ENCODE measurements around the gene EHMT2.
"Not testable (repeated sequence)": the region's sequence is repeated elsewhere in the genome, so short reads cannot be mapped to it uniquely, and the experiment has no call there.

The EHMT2 gene

DNA sequence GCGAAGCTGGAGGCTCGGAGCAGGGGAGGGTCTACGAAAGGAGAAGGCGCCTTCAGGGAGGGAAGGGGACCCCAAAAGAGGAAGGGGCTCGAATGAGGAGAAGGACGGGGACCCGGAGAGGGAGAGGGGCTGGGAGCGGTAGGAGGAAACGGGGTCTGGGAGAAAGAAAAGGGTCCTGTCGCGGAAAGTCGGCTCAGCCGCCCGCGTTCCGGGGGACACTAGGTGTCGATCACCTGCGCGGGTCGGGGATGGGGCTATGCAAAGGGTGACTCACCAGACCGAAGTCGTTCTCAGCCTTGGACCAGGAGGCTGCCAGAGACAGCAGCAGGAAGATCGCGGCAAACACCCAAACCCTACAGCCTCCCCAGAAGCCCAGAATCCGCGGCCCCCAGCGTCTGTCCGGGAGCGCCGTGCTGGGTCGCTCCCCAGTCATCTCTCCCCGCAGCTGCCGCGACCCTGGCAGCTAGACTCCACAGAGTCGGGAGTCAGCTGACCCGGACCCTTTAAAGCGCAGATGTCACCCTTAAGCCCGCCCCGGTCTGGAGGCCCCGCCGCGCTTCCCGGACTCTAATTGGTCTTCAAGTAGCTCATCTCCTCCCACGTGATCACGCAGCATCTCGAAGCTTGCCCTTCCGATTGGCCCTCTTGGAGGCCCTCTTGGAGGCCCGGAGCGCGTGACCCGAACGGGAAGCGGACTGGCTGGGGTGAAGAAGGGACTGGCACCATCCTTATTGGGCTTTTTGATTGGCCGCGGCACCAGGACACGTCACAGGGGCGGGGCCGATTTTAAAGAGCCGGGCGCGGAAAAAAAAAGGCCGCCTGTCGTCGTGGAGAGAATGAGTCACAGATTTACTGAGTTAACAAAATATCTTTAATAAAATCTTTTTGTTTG, 34.9 kb downstream of the EHMT2 start, which contains the start of gene NEU1:
TSS of gene NEU1 (minus strand) at position 478 of the 892 bp plus-strand sequence. CDS start at position 433, 45 bp downstream.
- TF ChIP-seq, protein P1, sequence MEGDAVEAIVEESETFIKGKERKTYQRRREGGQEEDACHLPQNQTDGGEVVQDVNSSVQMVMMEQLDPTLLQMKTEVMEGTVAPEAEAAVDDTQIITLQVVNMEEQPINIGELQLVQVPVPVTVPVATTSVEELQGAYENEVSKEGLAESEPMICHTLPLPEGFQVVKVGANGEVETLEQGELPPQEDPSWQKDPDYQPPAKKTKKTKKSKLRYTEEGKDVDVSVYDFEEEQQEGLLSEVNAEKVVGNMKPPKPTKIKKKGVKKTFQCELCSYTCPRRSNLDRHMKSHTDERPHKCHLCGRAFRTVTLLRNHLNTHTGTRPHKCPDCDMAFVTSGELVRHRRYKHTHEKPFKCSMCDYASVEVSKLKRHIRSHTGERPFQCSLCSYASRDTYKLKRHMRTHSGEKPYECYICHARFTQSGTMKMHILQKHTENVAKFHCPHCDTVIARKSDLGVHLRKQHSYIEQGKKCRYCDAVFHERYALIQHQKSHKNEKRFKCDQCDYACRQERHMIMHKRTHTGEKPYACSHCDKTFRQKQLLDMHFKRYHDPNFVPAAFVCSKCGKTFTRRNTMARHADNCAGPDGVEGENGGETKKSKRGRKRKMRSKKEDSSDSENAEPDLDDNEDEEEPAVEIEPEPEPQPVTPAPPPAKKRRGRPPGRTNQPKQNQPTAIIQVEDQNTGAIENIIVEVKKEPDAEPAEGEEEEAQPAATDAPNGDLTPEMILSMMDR (conservative IDR thresholded peaks at IDR 0.05; ENCODE audit: low read length) = no peak
- DNase-seq (ENCODE audit: low read depth) = peak; percentile 100
- H3K4me3 ChIP-seq (ENCODE audit: low read length) = peak within 1 kb of the TSS; percentile 92

DNA sequence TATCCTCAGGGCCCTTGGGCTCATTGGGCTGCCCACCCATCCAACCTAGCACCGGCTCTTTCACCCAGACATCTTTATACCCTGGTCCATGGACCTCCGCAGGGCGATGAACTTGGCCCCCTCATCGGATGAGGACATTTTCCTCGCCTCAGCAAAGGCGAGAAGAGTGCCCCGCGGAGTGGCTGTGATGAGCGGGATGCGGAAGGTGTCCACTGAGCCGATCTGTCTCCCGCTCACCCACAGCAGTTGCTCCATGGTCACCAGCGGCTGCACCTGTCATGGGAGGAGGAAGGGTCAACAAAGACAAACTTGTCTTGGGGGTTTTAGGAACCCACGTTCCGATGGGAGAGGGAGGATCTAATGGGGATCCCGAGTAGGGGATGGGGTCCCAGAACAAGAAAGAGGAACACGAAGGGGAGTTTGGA, 35.6 kb downstream of the EHMT2 start:
- no peak for DNase-seq (ENCODE audit: low read depth)
- TF ChIP-seq, protein P1 (conservative IDR thresholded peaks at IDR 0.05; ENCODE audit: low read length) = no peak
- H3K4me3 ChIP-seq (ENCODE audit: low read length) = peak overlapping the region; percentile 92

DNA sequence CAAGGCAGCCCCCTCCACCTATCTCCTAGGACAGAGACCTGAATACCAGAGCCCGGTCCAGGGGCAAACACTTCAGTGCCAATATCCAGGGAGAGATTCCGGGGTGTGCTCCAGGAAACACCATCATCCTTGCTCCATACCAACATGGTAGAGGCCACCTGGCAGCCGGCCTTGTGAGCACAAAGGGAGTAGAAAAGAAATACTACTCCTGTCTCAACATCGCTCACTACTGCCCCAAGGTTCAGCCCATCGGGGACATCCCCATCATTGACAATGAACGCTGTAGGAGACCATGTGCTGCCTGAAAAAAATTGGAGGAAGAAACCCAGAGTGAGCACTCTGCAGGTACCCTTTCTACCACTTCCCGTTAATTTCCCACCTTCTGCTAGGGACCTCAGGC, 36.3 kb downstream of the EHMT2 start:
- no peak overlapping the region for H3K4me3 ChIP-seq (ENCODE audit: low read length)
- no peak for DNase-seq (ENCODE audit: low read depth)
- TF ChIP-seq, protein P1 (conservative IDR thresholded peaks at IDR 0.05; ENCODE audit: low read length) = no peak

DNA sequence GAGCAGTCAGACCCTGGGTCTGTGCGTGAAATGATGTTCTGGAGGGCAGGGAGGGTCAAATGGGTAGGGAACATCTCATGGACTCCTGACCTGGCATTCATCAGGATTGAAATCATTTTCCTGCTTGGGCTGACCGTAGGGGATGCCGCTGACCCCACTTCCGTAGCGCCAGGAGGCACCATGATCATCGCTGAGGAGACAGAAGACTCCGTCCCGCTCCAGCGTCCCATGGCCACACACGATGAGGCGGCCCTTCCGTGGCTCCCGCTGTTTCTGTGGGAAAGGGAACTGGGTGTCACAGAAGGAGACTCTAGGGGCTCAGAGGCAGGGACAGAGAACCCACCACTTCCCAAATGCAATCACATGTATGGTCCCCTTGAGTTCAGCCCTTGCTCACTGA, 37.1 kb downstream of the EHMT2 start:
- TF ChIP-seq, protein P1 (conservative IDR thresholded peaks at IDR 0.05; ENCODE audit: low read length) = no peak
- no peak for DNase-seq (ENCODE audit: low read depth)
- H3K4me3 ChIP-seq (ENCODE audit: low read length) = no peak overlapping the region

DNA sequence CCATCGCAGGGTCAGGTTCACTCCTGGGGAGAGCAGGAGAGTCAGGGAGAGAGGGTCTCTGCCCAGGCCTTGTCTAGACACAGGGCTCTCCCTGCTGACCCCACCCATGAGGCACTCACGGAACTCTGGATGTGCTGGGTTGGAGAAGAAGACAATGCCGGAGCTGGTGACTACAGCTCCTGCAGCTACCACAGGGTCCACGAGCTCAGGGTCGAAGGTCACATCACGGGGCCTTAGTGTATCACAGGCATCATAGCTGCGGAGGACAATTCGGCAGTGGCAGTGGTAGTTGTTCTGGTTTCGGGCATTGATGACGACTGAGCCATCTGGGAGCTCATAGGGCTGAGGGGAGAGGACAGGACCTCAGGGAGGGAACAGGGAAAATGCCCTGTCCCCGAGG, 37.6 kb downstream of the EHMT2 start:
- no peak for DNase-seq (ENCODE audit: low read depth)
- H3K4me3 ChIP-seq (ENCODE audit: low read length) = no peak overlapping the region
- TF ChIP-seq, protein P1 (conservative IDR thresholded peaks at IDR 0.05; ENCODE audit: low read length) = no peak

DNA sequence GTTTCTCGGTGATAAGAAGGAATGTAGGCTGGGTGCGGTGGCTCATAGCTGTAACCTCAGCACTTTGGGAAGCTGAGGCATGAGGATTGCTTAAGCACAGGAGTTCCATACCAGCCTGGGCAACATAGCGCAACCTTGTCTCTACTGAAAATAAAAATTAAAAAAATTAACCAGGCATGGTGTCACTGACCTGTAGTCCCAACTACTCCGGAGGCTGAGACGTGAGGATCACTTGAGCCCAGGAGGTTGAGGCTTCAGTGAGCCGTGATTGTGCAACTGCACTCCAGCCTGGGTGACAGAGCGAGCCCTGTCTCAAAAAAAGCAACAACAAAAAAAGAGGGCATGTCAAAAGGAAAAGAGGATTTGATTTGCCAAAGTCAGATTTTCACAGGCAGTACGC, 38.8 kb downstream of the EHMT2 start:
- no peak for DNase-seq (ENCODE audit: low read depth)
- TF ChIP-seq, protein P1 (conservative IDR thresholded peaks at IDR 0.05; ENCODE audit: low read length) = no peak
- H3K4me3 ChIP-seq (ENCODE audit: low read length) = no peak overlapping the region

DNA sequence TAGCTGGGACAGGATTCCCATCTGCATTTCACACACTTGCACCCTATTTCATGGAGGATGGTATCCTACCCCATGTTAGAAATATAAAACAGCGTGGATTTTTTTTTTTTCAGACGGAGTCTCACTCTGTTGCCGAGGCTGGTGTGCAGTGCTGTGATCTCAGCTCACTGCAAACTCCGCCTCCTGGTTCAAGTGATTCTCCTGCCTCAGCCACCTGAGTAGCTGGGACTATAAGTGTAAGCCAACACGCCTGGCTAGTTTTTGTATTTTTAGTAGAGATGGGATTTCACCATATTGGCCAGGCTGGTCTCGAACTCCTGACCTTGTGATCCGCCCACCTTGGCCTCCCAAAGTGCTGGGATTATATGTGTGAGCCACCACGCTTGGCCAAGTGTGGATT, 39.7 kb downstream of the EHMT2 start:
- DNase-seq (ENCODE audit: low read depth); H3K4me3 ChIP-seq (ENCODE audit: low read length): not testable (repeated sequence)

DNA sequence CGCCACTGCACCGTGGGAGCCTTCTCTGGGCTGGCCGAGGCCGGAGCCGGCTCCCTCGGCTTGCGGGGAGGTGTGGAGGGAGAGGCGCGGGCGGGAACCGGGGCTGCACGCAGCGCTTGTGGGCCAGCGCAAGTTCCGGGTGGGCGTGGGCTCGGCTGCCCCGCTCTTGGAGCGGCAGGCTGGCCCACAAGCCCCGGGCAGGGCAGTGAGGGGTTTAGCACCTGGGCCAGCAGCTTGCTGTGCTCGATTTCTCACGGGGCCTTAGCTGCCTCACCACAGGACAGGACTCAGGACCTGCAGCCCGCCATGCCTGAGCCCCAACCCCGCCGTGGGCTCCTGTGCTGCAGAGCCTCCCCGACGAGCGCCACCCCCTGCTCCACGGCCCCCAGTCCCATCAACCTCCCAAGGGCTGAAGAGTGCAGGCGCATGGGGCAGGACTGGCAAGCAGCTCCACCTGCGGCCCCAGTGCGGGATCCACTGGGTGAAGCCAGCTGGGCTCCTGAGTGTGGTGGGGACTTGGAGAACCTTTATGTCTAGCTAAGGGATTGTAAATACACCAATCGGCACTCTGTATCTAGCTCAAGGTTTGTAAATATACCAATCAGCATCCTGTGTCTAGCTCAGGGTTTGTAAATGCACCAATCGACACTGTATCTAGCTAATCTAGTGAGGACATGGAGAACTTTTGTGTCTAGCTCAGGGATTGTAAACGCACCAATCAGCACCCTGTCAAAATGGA, 45.3 kb downstream of the EHMT2 start:
- H3K4me3 ChIP-seq (ENCODE audit: low read length); DNase-seq (ENCODE audit: low read depth): not testable (repeated sequence)

Data from AG10803 (cell line).